HG03565 (cell line): ENCODE data around the gene SIGLEC6.
"Not testable (repeated sequence)": the region's sequence is repeated elsewhere in the genome, so short reads cannot be mapped to it uniquely, and the experiment has no call there.

ENCODE experiments used
- ATAC-seq: cut with Tn5 transposase; IDR thresholded peaks from one replicate; pipeline ENCODE4 v1.9.1; 2021; ENCODE audit warnings: mild to moderate bottlenecking, moderate library complexity; ENCODE audit not compliant: unreplicated experiment

Gene SIGLEC6

DNA sequence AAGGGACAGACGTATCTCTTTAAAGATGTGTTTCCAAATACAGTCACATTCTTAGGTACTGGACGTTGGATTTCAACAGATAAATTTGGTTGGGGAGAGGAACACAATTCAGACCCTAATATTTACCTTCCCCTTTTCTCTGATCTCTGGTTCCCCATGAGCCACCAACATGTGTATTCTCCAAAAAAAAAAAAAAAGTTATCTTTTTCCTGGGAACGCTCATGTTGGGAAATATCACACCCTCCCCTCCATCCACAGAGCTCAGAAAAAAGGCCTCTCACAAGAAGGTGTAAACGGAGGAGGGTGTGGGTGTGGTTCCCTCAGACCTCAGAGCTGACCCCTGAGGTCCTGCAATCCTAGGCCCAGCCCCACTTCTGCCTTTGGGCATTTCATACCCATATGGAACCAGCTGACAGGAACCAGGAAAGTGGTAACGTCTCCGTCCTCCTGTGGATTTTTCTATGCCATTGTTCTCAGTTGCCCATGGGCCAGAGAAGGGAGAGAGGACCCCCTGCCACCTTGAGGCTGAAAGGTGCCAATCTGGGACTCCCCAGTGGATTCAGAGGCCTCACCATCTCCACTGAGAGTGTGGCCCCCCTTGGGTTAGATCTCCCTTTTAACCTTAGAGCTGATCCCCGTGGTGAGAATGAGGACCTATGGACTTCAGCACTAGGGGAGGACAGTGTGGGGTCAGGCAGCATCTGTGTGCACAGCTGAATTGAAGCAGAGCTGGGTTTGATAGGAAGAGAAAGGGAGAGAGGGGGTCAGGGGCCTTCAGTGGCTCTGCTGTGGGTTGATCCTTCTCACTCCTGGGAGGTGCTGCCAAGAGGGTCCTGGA, 21.4 kb downstream of the SIGLEC6 start:
- ATAC-seq, result no peak

GRCh38 chr19:51508059-51508733, 23.3 kb downstream of the SIGLEC6 start:
- no peak for ATAC-seq

DNA sequence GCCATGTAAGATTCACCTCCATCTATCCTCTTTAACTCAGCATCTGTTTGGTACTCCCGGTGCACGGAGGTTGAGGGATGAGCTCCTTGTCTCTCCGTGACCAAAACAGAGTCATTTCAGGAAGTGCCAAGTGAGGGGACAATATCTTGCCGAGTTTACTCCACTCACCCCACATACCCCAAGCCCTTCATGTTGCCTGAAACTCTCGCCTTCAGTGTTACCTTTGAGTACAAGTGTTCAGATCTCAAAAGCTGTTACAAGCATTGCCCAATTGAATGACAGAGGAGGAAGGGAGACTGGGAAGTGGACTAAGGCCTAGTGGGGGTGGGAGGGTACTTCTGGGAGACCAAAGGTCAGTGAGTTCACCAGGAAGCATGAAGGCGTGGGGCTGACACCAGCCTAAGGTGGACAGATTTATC, 23.8 kb downstream of the SIGLEC6 start:
- ATAC-seq, result no peak

DNA sequence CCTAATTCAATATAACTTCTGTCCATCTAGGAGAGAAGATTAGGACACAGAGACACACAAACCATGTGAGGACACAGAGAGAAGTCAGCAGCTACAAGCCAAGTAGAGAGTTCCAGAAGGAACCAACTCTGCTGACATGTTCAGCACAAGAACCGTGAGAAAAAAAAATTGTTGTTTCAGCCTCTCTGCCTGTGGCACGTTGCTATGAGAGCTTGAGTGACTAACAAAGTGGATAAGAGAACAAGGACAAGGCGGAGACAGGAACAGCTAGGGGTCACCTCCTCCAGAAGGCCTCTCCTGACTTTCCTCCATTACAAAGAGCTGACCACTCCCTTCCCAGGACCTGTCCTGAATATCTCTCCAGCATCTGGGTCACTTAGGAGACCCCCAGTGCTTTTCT, 24.3 kb downstream of the SIGLEC6 start:
- ATAC-seq, result no peak

GRCh38 chr19:51505904-51506303, 25.6 kb downstream of the SIGLEC6 start:
- no peak for ATAC-seq

DNA sequence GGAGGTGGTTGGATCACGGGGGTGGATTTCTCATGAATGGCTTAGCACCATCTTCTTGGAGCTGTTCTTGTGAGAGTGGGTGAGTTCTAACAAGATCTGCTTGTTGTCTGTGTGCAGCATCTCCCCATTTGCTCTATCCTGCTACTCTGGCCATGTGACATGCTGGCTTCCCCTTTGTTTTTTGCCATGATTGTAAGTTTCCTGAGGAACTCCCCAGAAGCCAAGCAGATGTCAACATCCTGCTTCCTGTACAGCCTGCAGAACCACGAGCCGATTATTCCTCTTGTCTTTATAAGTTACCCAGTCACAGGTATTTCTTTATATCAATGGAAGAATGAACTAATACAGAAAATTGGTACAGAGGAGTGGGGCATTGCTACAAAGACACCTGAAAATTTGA, 27.6 kb downstream of the SIGLEC6 start:
- ATAC-seq, result no peak

DNA sequence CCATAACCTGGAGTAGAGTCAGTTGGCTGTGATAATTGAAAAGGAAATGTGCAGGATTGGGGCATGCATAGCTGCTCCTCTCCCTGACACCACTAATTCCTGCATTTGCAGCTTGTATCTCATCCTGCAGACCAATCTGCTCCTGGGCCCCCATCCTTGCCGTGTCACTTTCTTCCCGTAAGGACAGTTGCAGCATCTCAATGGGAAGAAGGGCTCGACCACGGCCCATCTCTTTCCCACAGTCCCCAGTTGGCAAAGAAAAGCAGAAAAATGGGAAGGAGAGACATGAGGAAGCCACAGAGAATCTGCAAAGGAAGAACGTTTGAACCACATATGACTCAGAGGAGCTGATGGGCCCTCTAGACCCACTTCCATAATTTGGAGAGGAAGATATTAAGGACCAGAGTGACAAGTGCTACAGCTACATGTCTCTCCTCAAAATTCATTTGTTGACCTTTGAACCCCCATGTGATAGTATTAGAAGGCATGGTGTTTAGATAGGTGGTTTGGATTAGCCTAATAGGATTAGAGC, 28.1 kb downstream of the SIGLEC6 start:
- no peak for ATAC-seq

GRCh38 chr19:51501594-51502263, 29.7 kb downstream of the SIGLEC6 start, which contains the start of gene SIGLEC12:
Gene SIGLEC12, minus strand, starts transcription at chr19:51501800. Its CDS starts 67 bp downstream, at chr19:51501733.
- no peak for ATAC-seq

DNA sequence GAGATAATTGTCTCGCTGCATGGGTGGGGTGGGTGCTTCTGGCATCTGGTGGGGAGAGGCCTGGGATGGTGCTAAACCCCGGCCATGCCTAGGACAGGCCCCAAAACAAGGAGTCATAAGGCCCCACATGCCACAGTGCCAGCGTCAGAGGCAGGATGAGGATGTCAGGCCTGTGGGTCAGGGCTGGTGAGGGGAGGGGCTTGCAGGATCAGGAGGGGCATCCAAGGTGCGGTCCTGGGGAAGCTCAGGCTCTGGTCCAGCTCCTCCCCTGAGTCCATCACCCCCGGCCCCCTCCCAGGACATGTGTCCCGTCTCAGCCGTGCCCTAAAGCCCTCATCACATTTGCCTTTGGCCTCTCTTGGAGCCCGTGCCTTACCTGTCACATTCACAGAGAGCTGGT, 30.5 kb downstream of the SIGLEC6 start:
- not testable (repeated sequence) for ATAC-seq

DNA sequence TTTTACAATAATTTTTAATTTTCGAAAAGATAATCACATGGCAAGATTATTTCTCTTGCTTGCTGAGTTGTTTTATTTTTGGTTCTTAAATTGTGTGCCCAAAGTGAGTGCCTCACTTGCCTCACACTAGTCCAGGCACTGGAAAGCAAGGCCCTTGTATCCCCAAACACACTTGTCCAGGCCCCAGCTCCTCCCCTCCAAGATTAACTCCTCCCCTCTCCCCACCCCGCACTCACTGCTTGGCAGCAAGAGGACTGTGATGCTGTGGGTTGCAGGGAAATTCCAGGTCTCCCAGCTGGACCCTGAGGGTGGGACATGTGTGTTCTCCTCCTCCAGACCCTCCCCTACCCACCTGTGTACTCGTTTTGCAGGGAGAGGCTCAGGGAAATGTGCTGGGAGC, 33.8 kb downstream of the SIGLEC6 start:
- ATAC-seq, result no peak

DNA sequence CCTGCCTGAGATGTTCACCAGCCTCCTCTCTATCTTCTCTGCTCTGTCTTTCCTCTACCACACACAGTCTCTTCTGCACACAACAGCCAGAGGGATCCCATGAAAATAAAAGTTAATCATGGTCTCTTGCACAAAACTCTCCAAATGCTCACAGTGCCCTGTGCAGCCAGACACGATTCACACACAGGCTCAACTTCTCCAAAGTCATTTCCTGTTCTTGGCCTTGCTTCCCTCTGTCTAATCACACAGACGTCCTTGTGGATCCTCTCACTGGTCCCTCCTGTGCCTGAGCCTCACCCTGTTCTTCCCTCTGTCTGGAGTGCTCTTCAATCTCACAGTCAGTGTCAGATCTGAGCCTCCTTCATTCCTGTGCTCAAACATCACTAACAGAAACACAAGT, 37.7 kb downstream of the SIGLEC6 start:
- ATAC-seq, result no peak

DNA sequence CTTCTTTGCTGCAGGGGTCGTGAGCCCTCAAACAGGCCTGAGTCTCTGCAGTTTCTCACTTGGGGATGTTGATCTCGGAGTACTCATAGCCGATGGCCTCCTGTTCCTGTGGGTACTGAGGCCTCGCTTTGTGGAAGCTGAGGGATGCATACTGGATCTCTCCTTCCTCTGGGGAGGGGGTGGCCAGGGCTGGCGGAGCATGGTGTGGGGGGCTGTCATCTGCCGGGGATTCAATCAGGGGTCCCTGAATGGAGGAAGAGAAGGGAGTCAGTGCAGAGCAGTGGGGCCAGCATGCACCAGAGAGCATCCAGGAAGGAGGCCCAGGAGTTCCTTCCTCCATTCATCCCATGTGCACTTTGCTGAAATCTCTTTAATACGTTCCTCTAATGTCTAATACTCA, 39.9 kb downstream of the SIGLEC6 start:
- ATAC-seq, result no peak

- ATAC-seq, result no peak
Measured at GRCh38 chr19:51490676-51491075, 40.8 kb downstream of the SIGLEC6 start.

GRCh38 chr19:51489113-51489512, 42.4 kb downstream of the SIGLEC6 start:
- no peak for ATAC-seq

GRCh38 chr19:51488491-51488890, 43.0 kb downstream of the SIGLEC6 start:
- ATAC-seq, result no peak

GRCh38 chr19:51485960-51486660, 45.4 kb downstream of the SIGLEC6 start:
- no peak for ATAC-seq

DNA sequence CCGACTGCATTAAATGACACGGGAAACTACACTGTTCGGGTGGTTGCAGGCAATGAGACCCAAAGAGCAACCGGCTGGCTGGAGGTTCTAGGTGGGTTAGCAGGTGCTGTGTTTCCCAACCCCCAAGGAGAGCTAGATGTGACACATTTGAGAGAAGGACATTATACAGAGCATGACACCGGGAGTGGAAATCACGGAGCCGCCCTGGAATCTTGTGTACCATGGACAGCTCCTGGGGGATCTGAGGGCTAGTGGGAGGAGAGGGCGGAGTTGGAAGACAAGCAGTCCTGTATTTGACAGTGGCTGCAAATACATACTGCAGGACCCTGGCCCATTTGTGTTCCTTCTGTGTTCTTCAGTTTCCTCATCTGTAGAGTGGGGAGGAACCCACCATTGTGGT, 50.9 kb downstream of the SIGLEC6 start:
- ATAC-seq, result no peak

GRCh38 chr19:51479531-51480331, 51.7 kb downstream of the SIGLEC6 start:
- no peak for ATAC-seq

- no peak for ATAC-seq
Measured at GRCh38 chr19:51478381-51479234, 52.9 kb downstream of the SIGLEC6 start, which contains the start of gene CEACAM18. Gene CEACAM18, plus strand, starts transcription at chr19:51478539.
